GM19099 (cell line): Measurements from ENCODE around the gene UMAD1.

Experiments used
- POLR2A ChIP-seq: IDR thresholded peaks from 3 replicates; pipeline ENCODE4 v1.6.1; 2011; ENCODE audit warnings: low read depth; ENCODE audit not compliant: insufficient read length; ENCODE audit errors: extremely low read depth

UMAD1 gene

DNA sequence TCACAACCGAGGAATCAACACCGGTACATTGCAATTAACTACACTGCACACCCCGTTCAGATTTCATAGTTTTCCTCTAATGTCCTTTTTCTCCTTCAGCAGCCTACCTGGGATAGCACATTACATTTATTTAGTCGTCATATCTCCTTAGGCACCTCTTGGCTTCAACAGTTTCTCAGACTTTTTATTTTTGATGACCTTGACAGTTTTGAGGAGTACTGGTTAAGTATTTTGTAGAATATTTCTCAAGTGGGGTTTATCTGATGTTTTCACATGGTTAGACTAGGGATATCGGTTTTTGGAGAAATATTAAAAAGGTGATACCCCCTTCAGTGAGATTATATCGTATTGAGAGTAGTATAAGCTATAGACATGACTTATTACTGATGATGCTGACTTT is 241.0 kb downstream of the UMAD1 start:
- TF ChIP-seq POLR2A, result no peak

DNA sequence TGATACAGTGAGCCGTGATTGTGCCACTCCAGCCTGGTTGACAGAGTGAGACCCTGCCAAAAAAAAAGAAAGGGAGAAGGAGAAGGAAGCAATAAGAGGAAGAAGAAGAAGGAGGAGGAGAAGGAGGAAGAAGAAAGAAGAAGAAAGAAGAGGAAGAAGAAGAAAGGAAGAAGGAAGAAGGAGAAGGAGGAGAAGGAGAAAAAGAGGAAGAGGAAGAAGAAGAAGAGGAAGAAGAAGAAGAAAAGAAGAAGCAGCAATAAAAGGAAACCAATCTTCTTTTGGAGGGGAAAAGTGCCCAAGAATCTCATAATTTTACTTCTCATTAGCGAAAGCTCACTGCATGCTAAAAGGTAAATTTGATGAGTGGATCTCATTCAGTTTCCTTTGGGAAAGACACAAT is 242.3 kb downstream of the UMAD1 start:
- no peak for TF ChIP-seq POLR2A

DNA sequence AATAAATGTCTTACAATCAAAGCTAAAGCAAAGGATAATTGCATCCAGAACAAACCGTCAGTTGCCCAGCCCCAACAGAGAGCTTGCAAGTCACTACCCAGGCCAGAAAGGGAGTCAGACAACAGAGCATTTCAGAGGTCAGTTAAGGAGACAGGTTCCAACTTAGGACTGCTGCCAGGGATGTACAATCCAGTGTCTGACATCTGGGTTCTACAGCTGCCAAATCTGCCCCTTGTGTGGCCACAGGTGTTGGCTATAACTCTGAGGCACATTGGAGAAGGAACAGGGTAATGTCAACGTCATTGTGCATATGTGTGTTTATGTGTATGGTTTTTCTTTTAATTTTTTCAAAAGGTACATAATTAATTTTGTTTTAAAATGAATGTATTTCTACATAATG is 242.8 kb downstream of the UMAD1 start:
- no peak for TF ChIP-seq POLR2A

DNA sequence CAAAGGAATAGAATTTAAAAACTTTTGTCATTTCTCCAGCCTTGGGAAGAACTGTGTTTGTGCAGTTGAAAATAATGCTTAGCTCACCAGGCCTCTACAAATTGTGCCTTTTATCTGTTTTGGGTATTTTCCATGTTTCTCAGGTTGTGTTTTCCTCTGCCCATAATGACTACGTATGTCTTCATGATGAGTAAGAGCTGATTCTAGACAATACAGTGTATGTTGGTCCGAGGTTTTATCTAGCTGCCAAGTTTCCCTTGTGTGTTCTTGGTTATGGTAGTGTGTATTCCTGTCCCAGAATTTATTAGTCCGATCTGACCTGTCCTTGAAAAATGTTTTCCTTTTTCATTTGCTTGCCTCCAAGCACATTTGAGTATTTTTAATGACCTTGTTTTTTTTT is 244.3 kb downstream of the UMAD1 start:
- no peak for TF ChIP-seq POLR2A

DNA sequence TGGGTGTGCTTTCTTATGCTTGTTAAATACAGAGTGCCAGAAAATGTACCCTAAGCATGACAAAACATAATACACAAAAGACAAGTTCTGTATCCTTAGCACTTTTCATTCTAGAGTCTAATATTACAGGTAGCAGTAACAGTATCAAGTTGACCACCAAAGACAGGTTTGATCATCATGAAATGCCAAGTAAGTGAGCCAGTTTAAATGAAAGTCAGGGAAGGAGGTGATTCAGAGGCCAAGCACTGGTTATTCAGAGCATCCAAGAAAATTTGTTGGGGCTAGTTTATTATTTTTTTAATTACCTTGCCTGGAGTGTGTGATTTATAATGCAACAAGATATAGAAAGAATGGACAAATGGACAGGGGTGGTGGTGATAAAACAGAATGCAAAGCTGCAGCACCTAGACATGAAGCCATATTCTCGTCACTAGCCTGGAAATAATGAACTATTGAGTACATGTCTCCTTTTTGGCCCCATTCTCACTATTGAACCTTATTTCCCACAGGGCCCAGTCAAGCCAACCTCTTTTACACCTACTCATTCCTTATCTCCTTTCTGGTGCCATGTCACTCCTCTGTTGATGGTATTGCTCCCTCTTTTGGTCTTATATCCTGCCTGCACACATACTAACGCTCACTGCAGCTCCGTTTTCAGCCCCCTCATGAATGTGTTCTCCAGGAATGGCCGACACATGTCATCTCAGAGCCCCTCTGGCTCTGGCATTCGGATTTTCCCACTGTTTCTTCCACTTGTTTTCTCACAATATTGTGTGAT is 249.4 kb downstream of the UMAD1 start:
- TF ChIP-seq POLR2A, result no peak

DNA sequence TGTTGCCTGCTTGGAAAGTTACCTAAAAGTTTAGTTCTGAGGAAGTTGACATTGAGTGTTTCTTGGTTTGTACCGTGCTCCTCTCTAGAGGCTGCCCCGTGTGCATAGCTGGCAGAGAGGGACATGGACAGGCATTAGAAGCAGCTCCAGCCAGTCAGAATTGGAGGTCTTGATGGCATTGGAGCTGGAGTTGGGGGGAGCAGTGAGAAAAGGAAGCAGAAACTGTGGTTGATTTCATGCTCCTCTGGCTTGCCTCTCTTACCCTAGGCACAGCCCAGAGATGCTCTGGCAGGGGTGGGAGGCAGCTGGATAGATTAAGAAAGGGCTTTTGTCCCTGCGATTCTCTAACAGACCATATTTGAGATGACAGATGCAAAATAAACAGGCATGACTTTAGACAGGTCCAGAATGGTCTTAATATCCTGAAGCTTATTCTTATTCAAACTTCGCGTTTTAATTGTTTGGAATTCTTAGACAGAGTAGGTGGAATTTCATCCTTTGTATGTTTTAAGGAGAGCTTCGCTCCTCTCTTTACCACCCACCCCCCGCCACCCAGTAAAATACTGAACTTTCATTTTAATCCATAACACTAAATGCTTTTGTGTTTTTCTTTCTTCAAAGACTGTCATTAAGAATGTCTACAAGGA is 254.6 kb downstream of the UMAD1 start:
- TF ChIP-seq POLR2A, result no peak

DNA sequence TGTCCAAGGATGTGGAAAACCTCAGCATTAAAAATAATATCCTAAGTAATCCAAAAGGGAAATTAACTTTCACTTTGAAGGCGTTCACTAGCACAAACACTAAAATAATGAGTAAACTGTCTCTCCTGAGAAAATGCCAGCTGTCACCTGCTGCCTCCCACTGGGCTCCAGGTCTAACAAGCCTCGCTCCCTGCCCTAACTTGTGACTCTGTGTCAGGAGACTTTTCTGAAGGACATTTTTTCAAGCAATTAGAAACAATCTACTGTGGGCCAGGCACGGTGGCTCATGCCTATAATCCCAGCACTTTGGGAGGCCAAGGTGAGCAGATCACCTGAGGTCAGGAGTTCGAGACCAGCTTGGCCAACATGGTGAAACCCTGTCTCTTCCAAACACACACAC is 255.2 kb downstream of the UMAD1 start:
- no peak for TF ChIP-seq POLR2A

DNA sequence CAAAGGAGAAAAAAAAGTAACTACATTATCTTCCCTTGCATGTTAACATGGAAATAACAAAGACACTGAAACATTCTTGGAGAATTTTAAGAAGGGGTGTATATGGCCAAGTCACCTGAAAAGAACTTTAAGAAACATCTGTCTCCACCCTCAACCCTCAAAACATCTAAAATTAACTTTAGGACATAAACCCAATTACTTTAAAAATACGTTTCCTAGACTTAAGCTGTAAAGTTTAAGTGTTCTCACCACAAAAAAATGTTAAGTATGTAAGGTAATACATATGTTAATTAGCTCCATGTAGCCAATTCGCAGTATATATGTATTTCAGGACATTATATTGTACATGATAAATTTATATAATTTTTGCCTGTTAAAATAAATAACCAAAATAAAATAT is 257.0 kb downstream of the UMAD1 start:
- TF ChIP-seq POLR2A, result no peak

DNA sequence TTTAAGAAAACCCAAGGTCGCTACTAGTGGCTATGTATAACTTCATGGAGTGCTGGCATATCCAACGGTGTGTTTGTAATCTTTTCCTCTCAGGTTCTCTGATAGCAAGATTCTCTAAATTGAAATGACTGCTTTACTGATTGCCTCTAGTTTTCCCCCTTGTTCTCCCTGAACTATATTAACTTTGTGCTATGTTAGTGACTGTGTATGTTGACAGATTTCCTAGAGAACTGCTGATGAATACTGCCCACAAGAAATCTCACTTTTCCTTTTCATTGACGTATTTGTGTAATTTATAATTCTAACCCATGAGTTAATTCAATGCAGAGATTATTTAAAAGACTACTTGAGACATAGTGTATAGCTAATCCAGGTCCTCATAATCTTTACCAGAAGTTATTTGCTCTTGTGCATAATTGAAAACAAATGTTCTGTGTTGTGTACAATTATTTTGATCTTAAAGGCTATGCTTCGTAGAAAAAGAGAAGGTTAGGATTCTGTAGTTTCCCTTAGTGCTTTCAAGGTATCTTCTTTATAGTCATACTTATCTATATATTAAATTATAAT is 257.5 kb downstream of the UMAD1 start:
- TF ChIP-seq POLR2A, result no peak

DNA sequence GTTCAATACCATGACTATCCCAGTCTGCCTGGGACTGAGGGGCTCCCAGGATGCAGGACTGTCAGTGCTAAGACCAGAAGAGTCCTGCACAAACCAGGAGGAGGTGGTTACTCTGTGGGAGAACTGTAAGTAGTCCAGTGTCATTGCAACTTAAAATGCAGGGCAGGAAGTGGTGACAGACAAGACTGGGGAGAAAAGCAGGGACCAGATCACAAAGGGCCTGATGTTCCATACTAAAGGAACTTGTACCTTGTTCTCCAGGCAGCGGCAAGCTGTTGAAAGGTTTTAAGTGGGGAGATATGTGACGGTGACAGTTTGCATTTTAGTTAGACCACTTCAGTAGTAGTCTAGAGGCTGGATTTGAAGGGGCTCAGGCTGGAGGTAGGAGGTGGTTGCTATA is 262.3 kb downstream of the UMAD1 start:
- no peak for TF ChIP-seq POLR2A

DNA sequence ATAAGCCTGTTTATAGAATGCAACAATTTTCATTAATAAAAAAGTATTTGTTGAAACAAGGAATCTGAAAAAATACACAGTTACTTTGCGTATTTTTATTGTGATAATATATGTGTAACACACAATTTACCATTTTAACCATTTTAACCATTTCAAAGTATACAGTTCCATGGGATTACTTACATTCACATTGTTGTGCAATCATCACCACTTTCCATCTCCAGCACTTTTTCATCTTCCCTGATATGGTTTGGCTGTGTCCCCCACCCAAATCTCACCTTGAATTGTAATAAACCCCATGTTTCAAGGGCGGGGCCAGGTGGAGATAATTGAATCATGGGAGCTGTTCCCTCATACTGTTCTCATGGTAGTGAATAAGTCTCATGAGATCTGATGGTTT is 266.8 kb downstream of the UMAD1 start:
- TF ChIP-seq POLR2A, result no peak

DNA sequence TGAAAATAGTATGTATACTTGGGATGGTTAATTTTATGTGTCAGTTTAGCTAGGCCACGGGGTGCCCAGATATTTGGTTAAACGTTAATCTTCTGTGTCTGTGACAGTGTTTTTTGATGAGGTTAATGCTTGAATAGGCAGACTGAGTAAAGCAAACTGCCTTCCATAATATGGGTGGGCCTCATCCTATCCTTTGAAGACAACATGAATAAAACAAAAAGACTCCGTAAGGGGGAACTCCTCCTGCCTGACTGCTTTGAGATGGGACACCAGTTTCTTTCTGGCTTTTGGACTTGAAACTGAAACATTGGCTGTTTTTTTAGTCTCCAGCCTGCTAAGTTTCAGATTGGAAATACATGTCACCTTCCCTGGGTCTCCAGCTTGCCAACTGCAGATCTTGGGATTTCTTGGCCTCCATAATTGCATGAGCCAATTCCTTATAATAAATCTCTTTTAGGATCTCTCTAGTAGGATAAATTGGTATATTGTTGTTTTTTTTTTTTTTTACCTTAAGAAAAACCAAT is 268.1 kb downstream of the UMAD1 start:
- TF ChIP-seq POLR2A, result no peak

DNA sequence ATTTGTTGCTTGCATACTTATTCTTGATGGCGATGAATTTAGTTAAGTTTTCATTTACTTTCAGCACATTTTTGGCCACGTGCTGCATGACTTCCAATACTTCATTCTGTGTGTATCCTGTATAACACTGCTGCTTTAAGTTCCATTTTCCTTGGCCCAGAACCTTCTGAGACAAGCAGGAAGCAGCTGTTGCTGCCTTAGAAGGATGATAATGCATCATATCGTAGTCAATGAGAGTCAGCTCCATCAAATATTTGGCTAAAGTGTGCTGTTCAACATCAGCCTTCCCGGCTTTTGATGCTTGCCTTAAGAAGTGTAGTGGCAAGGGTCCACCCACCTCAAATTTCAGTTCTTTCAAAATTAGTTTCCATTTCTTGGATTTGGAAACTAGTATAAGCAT is 268.8 kb downstream of the UMAD1 start:
- TF ChIP-seq POLR2A, result no peak

DNA sequence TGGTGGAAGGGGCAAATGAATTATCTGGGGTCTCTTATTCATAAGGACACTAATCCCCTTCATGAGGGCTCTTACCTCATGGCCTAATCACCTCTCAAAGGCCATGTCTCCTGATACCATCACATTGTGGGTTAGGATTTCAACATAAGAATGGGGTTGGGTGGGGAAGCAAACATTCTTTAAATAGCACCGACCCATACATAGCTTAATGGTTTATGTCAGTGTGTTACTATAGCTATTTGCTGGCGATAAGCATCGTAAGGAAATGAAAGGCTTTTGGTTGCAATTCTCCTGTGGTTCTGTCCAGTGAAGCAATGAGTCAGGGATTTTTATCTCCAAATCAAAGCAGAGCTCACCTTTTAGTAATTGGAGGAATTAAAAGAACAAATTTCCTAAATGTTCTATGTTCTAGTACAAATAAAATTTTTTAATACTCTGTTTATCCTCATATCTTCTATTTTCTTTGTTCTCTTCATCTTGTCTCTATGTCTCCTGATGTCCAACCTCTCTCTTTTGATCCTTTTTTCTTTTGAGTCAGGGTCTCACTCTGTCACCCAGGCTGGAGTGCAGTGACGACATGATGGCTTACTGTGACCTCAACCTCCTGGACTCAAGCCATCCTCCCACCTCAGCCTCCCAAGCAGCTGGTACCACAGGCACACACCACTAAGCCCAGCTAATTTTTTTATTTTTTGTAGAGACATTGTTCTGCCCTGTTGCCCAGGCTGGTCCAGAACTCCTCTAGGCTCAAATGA is 271.0 kb downstream of the UMAD1 start:
- TF ChIP-seq POLR2A, result no peak

DNA sequence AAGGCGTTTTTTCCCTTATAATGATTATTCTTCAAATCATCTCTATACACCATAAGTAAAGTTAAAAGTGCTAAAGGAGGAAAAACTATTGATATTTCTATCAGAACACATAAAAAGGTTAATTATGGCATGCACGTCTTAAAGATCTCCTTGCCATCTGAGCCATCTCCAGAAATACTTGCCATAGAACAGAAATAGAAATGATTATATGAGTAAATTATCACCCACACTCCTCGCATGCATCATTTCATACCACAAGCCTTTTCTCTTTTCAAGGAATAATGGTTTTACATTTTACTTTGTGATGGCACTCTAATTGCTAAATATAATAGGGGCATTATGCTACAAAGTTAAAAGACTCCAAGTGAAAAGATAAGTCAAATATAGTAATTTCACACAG is 272.4 kb downstream of the UMAD1 start:
- TF ChIP-seq POLR2A, result no peak
